PC-3 (cell line): ENCODE measurements around the gene LMBRD2.

ENCODE experiments used
- EZH2 ChIP-seq: fragments of 300-600 bp; sonication (generic); IDR thresholded peaks from one replicate; pipeline ENCODE4 v1.6.1; 2017; ENCODE audit warnings: antibody characterized with exemption, mild to moderate bottlenecking, low read length; ENCODE audit not compliant: unreplicated experiment
- EZH2phosphoT487 ChIP-seq: fragments of 300-600 bp; sonication (generic); IDR thresholded peaks from 2 replicates; pipeline ENCODE4 v1.6.1; 2018; ENCODE audit warnings: mild to moderate bottlenecking, antibody characterized with exemption, low read length, borderline replicate concordance
- TF ChIP-seq, protein P1 (sequence below): fragments of 300-600 bp; sonication (generic); conservative IDR thresholded peaks from 2 replicates; pipeline ENCODE4 v1.5.1; 2017; ENCODE audit warnings: antibody characterized with exemption, low read depth, mild to moderate bottlenecking, low read length

DNA sequence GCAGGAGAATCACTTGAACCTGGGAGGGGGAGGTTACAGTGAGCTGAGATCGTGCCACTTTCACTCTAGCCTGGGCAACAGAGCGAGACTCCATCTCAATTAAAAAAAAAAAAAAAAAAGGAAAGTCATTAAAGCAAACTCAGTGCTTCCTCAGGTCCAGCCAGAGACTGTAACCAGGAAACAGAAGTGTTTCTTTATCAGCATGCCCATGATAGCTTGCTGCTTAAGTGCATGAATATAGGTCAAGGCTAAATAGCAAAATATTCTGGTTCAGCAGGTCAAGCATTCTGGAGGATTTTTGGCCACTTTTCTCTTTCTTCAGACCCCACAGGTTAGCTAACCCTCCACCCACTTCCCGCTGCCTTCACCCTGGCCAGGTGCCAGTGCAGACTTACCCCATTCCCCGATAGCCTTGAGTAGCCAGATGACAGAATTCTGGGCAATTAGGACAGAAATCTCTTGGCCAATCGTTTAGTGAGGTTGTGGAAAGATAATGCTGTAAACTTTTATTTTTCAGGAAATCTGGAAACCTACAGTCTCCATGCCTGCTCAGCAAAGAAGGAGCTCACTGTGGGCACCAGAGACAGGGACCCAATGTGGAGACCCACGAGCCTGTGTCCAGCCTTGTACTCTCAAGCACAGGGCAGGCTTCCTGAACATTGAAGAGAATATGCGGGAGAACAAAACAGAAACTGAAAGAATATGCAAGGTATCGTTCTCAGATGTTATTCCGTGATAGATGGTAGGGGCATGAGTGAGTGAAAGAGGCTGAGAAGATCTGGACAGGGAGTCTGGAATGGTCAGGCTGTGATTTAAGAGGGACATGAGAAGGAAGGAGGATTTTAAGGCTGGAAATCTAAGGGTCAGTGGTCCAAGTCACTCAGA is 80.8 kb downstream of the LMBRD2 start:
- TF ChIP-seq, protein P1, sequence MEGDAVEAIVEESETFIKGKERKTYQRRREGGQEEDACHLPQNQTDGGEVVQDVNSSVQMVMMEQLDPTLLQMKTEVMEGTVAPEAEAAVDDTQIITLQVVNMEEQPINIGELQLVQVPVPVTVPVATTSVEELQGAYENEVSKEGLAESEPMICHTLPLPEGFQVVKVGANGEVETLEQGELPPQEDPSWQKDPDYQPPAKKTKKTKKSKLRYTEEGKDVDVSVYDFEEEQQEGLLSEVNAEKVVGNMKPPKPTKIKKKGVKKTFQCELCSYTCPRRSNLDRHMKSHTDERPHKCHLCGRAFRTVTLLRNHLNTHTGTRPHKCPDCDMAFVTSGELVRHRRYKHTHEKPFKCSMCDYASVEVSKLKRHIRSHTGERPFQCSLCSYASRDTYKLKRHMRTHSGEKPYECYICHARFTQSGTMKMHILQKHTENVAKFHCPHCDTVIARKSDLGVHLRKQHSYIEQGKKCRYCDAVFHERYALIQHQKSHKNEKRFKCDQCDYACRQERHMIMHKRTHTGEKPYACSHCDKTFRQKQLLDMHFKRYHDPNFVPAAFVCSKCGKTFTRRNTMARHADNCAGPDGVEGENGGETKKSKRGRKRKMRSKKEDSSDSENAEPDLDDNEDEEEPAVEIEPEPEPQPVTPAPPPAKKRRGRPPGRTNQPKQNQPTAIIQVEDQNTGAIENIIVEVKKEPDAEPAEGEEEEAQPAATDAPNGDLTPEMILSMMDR: no peak
- TF ChIP-seq EZH2: no peak
- TF ChIP-seq EZH2phosphoT487: no peak
